ENCODE results near the gene PDK2.
A peak's percentile ranks its signal among the peaks of the same experiment; 100 is the strongest.

Gene PDK2

DNA sequence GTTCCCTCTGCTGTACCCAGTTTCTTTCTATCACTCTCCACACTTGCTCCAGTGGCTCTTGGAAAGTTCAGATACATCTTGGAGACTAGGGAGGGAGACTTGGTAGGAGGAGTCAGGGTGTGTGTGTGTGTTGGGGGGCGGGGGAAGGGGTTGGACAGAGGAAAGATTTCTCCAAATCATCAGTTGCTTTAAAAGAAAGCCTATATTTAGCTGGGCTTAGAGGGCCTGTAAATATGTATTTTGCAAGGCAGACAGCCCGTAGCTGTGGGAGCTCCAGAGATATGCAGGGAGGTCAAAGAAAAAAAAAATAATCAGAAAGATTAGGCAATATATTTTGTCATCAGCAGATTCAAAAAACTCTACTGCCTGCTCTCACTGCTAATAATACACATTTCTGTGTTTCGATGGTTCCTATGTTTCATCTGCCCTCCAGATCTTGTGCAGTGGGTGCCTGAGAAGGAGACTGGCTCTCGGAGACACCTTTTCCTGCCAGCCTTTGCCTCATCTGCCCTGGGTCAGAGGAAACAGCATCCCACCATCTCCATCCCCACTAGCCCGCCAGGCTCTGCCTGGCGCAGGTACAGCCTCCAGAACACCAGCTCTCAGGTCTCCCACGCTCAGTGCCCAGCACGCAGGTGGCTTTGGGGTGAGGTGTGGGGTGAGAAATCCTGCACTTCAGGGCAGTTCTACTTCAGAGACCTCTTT is 60.1 kb downstream of the PDK2 start:
- Histone ChIP-seq H3K4me2 (ENCODE audit: low read depth, low read length) (peak overlapping the region; percentile 72), H3K9me3 (replicated peaks; ENCODE audit: insufficient read depth, low read length) (no peaks in the 10 kb centered on the region), H3K4me1 (ENCODE audit: low read length) (peaks cover 33% of the 10 kb centered on the region), H3K9ac (ENCODE audit: low read length) (peak overlapping the region; percentile 38), H3K27ac (ENCODE audit: low read length) (peak overlapping the region; percentile 84), H3K9me2 (replicated peaks; ENCODE audit: insufficient read depth, low read length) (no peaks in the 10 kb centered on the region), H3F3A (ENCODE audit: insufficient read depth, low read length) (peaks cover 42% of the 10 kb centered on the region), H3K79me2 (ENCODE audit: low read length) (peaks cover 4% of the 10 kb centered on the region), H2AFZ (ENCODE audit: low read length) (peak overlapping the region; percentile 27), H3K4me3 (ENCODE audit: low read length) (peak overlapping the region; percentile 25), H4K20me1 (ENCODE audit: insufficient read depth, low read length) (no peaks in the 10 kb centered on the region), H3K27me3 (replicated peaks; ENCODE audit: insufficient read depth, low read length) (no peaks in the 10 kb centered on the region), H3K36me3 (replicated peaks; ENCODE audit: insufficient read depth, low read length) (no peaks in the 10 kb centered on the region)
- no peak for TF ChIP-seq EZH2 (optimal IDR thresholded peaks at IDR 0.05; ENCODE audit: low read depth, low read length)
- TF ChIP-seq EZH2phosphoT487 (IDR thresholded peaks at IDR 0.05; ENCODE audit: low read length): no peak
- TF ChIP-seq, protein P1, sequence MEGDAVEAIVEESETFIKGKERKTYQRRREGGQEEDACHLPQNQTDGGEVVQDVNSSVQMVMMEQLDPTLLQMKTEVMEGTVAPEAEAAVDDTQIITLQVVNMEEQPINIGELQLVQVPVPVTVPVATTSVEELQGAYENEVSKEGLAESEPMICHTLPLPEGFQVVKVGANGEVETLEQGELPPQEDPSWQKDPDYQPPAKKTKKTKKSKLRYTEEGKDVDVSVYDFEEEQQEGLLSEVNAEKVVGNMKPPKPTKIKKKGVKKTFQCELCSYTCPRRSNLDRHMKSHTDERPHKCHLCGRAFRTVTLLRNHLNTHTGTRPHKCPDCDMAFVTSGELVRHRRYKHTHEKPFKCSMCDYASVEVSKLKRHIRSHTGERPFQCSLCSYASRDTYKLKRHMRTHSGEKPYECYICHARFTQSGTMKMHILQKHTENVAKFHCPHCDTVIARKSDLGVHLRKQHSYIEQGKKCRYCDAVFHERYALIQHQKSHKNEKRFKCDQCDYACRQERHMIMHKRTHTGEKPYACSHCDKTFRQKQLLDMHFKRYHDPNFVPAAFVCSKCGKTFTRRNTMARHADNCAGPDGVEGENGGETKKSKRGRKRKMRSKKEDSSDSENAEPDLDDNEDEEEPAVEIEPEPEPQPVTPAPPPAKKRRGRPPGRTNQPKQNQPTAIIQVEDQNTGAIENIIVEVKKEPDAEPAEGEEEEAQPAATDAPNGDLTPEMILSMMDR (IDR thresholded peaks at IDR 0.05; ENCODE audit: low read length): no peak
- peak; percentile 58 for DNase-seq

DNA sequence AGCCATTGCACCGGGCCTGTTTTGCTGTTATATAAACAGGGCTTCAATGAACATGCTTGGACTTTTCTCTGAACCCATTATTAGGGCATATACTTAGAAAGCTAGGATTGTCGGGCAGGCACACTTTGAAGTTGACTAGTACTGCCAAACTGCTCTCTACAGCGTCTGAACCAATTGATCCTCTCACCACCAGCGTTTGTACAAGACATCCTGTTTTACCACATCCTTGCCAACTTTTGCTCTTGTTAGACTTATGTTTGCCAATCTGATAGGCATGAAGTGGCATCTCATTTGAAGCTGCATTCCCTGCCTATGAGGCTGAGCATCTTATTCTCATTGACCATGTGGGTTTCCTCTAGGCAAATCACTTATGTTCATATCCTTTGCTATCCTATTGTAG is 62.7 kb downstream of the PDK2 start:
- Histone ChIP-seq H4K20me1 (ENCODE audit: insufficient read depth, low read length) (no peaks in the 10 kb centered on the region), H3K27me3 (replicated peaks; ENCODE audit: insufficient read depth, low read length) (no peaks in the 10 kb centered on the region), H3K79me2 (ENCODE audit: low read length) (no peaks in the 10 kb centered on the region), H3K27ac (ENCODE audit: low read length) (no peak overlapping the region), H2AFZ (ENCODE audit: low read length) (no peak overlapping the region), H3K4me1 (ENCODE audit: low read length) (peaks cover 28% of the 10 kb centered on the region), H3F3A (ENCODE audit: insufficient read depth, low read length) (peaks cover 29% of the 10 kb centered on the region), H3K9ac (ENCODE audit: low read length) (no peak overlapping the region), H3K9me2 (replicated peaks; ENCODE audit: insufficient read depth, low read length) (no peaks in the 10 kb centered on the region), H3K9me3 (replicated peaks; ENCODE audit: insufficient read depth, low read length) (no peaks in the 10 kb centered on the region), H3K36me3 (replicated peaks; ENCODE audit: insufficient read depth, low read length) (no peaks in the 10 kb centered on the region), H3K4me3 (ENCODE audit: low read length) (no peak overlapping the region), H3K4me2 (ENCODE audit: low read depth, low read length) (no peak overlapping the region)
- TF ChIP-seq, protein P1 (IDR thresholded peaks at IDR 0.05; ENCODE audit: low read length): no peak
- TF ChIP-seq EZH2phosphoT487 (IDR thresholded peaks at IDR 0.05; ENCODE audit: low read length) (no peak), EZH2 (optimal IDR thresholded peaks at IDR 0.05; ENCODE audit: low read depth, low read length) (no peak)
- DNase-seq: no peak

DNA sequence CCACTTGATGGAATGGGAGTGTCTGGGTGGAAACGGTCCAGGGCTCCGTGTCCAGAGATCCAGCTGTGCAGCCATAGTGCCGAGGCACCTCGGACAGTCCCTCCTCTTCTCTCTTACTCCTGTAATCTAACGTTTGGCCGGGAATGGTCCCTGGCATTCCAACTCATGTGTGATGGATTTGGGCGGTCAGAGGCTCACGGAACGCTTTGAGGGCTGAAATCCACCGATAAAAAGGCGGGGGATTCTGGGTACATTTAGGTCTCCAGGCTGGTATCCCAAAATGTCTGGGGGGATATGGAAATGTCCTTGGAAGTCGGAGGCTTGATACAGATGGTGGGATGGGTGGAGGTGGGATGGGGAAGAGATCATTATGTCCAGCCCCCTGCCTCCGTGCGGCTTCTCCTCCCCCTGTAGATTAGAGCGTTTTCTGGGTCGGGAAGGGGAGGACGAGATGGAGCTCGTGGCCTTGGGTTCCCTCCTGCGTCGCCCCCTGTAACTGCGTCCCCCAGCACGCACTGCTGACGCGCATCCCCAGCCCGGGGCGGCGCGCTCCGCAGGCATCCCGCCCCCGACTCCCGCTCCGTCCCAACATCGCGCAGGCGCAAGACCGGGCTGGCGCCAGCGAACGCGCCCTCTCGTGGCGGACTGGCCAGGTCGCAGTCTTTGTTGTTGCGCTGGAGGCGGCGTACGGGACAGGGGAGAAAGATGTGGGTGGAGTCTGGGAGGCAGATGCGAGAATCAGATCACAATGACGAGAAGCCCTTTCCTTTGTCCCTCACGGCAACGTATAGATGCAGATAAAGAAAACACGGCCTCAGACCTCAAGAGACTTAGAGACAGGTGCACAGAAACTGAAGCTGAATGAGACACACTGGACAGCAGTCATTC is 66.1 kb downstream of the PDK2 start:
- DNase-seq: peak; percentile 91
- no peaks in the 10 kb centered on the region for H3K27me3 ChIP-seq (replicated peaks; ENCODE audit: insufficient read depth, low read length)
- H4K20me1 ChIP-seq (ENCODE audit: insufficient read depth, low read length): no peaks in the 10 kb centered on the region
- no peaks in the 10 kb centered on the region for H3K9me3 ChIP-seq (replicated peaks; ENCODE audit: insufficient read depth, low read length)
- peaks cover 14% of the 10 kb centered on the region for H3K4me1 ChIP-seq (ENCODE audit: low read length)
- H3K9me2 ChIP-seq (replicated peaks; ENCODE audit: insufficient read depth, low read length): no peaks in the 10 kb centered on the region
- no peaks in the 10 kb centered on the region for H3K79me2 ChIP-seq (ENCODE audit: low read length)
- H3K9ac ChIP-seq (ENCODE audit: low read length): peak overlapping the region; percentile 50
- peak overlapping the region; percentile 82 for H3K4me2 ChIP-seq (ENCODE audit: low read depth, low read length)
- H2AFZ ChIP-seq (ENCODE audit: low read length): peak overlapping the region; percentile 75
- H3F3A ChIP-seq (ENCODE audit: insufficient read depth, low read length): no peaks in the 10 kb centered on the region
- no peaks in the 10 kb centered on the region for H3K36me3 ChIP-seq (replicated peaks; ENCODE audit: insufficient read depth, low read length)
- TF ChIP-seq, protein P1 (IDR thresholded peaks at IDR 0.05; ENCODE audit: low read length): peak; percentile 94
- TF ChIP-seq EZH2phosphoT487 (IDR thresholded peaks at IDR 0.05; ENCODE audit: low read length): no peak
- no peak for TF ChIP-seq EZH2 (optimal IDR thresholded peaks at IDR 0.05; ENCODE audit: low read depth, low read length)
- H3K27ac ChIP-seq (ENCODE audit: low read length): no peak overlapping the region
- peak overlapping the region; percentile 59 for H3K4me3 ChIP-seq (ENCODE audit: low read length)
